SK-MEL-5 (cell line): Measurements from ENCODE around the gene MMS22L. TPM values are rescaled to one million over a fixed set of nuclear protein-coding genes. Genes with fewer than 3 reads are reported as not detected.
A peak's percentile ranks its signal among the peaks of the same experiment; 100 is the strongest.
"Not testable (repeated sequence)": the region's sequence is repeated elsewhere in the genome, so short reads cannot be mapped to it uniquely, and the experiment has no call there.

Experiments used
- DNase-seq: peaks from one replicate; pipeline ENCODE4 v3.0.0-alpha.2; 2016; ENCODE audit warnings: low read depth, low spot score
- in situ Hi-C: cut with HindIII; loops from 2 replicates; pipeline ENCODE4 v1.10.0; 2016; ENCODE audit warnings: low sequenced_read_pairs, high pct_unique_total_duplicates, low pct_unique_long_range_greater_than_20kb
- total RNA-seq: library from RNA; depleted of rRNA; stranded (reverse); fragments of >200 nt; shearing (Covaris generic); gene quantifications from 2 replicates; pipeline ENCODE4 v1.2.3, GENCODE V29; 2014

MMS22L gene
- total RNA-seq, 1 experiment from 2014 or later: 16.4 TPM

DNA sequence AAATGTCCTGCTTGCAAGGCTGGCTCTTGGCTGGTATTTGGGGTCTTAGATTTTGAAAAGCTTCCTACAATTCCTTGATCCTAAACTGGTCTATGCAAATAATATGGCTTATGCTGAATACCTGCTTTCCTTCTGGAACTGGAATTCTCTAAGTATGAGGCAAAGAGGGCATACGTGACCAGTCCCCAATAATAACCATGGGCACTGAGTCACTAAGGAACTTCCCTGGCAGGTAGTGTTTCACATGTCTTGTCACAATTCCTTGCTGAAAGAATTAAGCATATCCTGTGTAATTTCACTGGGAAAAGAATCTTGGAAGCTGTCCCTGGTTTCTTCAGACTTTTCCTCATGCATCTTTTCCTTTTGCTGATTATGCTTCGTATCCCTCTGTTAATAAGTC lies 106.5 kb downstream of the MMS22L start:
- no peak for DNase-seq
- in situ Hi-C loops: no loop called here

DNA sequence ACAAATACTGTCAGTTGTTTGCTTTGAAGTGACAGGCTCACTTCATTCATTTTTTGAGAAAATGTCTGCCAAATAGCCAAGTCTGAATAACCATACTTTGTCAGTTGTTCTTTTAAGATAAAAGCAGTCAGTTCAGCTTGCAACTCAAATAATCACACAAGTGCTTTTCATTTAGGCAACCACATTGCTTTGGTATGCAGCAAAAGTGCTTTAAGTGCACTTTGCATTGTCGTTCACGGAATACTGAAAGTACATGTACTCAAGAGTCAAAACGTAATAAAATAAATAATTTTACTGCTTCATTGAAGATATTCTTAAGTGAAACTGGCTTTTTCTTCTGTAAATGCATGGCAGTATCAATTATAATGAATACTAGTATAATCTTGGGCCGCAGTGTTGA lies 107.2 kb downstream of the MMS22L start:
- in situ Hi-C loops: no loop called here
- DNase-seq: no peak

DNA sequence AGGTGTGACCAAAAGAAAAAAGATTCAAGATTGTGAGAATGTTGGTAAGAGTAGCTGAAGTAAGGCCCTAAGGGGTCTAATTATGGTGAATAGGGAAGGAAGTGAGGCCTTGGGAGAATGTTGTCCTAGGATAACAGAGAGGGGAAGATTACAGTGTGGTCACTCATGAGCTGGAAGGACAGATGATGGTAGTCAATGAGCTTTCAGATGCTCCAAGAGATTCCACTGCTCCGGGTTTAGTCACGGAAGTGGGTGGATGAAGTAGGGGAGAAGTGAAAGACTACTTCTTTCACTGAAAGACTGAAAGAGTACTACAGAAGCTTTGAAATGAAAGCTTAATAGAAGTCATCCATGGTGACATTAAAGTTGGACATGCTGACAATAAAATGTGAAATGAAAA lies 108.5 kb downstream of the MMS22L start:
- peak; percentile 74 for DNase-seq
- in situ Hi-C loops: no loop called here

DNA sequence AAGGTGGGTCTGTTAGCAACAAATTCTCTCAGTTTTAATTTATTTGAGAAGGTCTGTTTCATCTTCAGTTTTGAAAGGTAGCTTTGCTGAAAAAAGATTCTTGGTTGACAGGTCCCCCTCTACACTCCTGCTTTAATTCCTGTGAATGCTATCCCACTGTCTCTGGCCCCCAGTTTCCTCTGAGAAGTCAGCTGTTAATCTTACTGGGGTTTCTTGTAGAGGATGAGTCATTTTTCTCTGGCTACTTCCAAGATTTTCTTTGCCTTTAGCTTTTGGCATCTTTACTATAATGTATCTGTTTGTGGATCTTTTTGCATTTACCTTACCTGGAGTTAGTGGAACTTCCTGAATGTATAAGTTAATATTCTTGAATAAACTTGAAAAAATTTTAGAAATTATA lies 122.7 kb downstream of the MMS22L start:
- no peak for DNase-seq
- in situ Hi-C loops: no loop called here

DNA sequence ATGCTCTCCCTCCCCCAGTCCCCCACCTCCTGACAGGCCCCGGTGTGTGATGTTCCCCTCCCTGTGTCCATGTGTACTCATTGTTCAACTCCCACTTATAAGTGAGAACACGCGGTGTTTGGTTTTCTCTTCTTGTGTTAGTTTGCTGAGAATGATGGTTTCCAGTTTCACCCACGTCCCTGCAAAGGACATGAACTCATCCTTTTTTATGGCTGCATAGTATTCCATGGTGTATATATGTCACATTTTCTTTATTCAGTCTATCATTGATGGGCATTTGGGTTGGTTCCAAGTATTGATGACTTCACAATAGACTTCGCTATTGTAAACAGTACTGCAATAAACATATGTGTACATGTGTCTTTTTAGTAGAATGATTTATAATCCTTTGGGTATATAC lies 127.6 kb downstream of the MMS22L start:
- in situ Hi-C loops: not testable (repeated sequence)

DNA sequence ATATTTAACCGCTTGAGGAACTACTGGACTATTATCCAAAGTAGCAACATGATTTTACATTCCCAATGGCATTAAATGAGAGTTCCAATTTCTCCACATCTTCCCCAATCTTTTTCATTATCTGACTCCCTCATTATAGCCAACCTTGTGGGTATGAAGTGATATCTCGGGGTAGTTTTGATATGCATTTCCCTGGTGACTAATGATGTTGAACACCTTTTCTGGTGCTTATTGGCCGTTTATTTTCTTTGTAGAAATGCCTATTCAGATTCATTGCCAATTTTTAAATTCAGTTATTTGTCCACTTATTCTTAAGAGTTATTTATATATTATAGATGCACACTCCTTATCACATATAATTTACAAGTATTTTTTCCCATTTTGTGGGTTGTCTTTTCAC lies 129.0 kb downstream of the MMS22L start:
- in situ Hi-C loops: no loop called here
- DNase-seq: no peak

More for the DNA sequence above, 127.6 kb downstream of the MMS22L start:
- DNase-seq: not testable (repeated sequence)

DNA sequence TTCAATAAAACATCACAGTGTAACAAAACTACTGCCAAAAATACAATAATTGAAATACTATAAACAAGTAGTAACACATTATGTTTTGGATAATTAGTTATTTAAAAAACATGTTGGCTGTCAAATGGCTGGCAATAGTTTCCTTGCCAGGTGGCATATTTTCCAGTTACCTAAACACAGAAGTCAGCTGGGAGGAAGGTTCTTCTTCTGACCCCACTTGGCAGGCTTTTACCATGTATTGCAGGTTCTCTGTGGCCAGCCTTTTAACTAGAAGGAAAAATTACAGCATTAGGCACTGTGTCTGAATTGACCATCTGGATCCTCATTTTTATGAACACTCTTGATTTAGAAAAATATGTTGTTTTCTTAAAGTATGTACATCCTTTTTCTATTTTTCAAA lies 131.4 kb downstream of the MMS22L start:
- in situ Hi-C loops: no loop called here
- DNase-seq: no peak

DNA sequence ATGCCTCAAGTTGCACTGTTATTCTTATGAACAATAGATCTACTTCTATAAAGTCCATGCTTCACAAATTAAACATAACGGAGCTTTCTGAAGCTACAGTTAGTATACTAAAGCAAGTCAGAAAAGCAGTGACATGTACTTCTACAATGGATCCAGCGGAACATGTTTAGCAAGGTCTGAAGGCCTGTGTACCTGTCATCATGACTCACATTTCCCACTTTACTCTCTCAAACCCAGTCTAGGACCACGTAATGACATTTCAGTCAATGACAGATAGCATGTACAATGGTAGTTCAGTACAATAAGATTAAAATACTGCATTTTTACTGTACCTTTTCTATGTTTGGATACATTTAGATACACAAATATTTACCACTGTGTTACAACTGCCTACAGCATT lies 132.1 kb downstream of the MMS22L start:
- no peak for DNase-seq
- in situ Hi-C loops: no loop called here

DNA sequence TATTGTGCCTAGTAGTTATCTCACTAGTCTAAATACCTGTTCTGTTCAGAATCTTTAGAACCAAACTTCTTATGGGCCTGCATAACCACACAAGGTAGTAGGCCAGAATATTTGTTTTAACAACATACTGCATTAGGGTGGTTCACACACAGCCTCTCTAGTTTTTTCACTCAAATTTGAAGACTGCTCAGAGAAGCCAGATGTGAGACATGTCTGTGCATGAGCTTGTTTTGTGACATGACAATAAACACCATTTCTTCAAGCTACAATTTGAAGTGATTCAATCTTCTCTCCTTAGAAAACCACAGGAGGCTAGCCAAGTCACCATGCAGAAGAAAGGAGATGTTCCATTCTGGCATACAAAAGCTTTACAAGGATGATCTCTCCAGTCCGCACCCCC lies 135.6 kb downstream of the MMS22L start:
- in situ Hi-C loops: no loop called here
- no peak for DNase-seq

DNA sequence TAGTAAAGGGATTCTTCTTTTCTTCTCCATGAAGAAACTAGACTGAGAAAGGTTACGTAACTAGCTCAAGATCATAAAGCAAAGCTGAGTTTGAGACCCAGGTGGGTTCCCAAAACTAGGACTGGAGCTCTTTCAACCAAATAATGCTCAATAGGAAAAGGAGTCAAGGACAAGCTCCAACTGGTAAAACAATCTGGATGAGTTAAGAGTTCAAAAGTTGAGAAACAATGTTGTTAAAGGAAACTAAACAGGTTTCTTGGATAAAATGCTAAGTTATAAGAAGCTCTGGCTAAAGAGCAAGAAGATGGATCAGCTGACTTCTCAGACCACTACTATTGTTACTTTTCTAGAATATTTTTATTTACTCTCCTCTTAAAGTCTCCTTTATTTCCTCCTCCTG lies 137.3 kb downstream of the MMS22L start:
- DNase-seq: no peak
- in situ Hi-C loops: no loop called here

DNA sequence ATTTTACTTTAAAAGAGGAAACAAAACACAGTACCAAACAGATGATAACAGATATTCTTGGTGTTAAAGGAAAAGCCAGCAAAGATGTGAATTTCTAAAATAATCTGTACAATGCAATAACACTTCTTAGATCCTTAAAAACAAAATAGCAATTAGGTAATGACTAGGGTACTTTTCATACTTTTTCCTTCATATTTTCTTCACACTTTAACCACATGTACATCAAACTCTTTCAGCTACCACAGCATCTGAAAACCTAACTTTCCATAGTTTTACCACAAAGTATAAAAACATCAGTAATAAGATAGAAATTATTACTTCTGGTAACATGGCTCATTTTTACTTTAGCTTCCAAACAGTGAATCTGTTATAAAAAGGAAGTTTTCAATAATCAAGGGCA lies 141.3 kb downstream of the MMS22L start:
- in situ Hi-C loops: no loop called here
- no peak for DNase-seq

DNA sequence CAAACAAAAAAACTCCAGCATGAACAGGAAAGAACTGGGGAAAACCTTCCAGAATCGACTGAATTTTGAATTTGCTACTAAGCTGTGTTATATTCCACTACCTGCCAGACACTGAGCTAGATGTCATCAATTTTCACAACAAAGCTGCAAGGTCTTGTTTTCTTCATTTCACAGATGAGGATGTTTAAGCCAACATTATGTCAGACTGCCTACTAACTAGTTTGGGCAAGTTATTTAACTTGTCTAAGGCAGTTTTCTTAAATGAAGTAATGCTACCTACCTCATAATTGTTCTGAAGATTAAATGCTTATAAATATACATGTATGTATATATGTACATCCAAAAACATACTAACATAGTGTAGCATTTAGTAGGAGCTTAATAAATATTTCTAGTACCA lies 144.4 kb downstream of the MMS22L start:
- in situ Hi-C loops: no loop called here
- DNase-seq: no peak

DNA sequence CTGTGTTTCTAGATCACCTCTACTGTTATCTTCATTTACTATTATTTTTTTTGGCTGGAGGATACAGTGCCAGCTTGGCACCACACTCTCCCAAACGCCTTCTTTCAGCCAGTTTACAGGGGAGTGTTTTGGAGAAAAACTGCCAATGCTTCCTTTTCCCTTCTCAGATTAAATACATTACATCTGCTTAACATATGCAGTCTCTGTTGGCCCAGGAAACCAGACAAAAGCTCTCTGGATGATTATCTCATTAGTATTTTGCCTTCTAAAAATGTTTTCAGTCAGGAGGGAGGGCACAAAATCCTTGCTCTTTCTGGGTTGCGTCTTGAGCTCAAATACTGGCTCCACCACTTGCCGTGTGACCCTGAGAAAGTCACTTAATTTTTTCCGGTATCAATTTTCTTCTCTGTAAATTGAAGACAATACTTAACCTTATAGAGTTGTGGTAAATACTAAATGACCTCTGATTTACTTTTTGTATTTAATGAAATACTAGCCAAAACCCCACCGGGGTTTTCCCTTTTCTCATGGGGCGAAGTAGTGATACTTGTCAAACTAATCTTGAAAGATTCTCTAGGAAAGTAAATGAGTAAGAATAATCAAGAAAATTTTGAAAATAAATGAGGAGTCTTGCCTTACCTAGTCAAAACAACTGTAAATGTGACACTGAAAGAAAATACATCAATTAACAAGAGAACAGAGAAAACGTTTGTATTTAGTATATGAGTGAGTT lies 146.2 kb downstream of the MMS22L start:
- DNase-seq: no peak
- in situ Hi-C loops: no loop called here

DNA sequence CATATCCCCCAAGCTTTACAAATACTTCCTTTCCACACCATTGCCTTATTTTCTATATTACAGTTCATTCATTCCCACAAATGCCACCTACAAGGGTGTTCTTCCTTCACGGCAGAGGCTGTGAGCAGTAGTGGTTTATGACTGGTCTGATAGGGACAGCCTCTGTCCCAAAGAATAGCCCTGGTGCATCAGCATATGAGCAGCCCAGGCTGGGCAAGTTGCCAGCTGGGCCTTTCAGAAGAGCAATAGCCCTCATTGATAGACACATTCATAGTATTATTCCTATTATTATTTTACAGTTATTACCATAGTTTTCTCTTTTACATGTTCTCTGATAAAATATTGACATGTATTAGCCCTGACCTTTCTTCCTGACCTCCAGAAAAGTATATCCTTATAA lies 149.9 kb downstream of the MMS22L start:
- in situ Hi-C loops: no loop called here
- peak; percentile 22 for DNase-seq

DNA sequence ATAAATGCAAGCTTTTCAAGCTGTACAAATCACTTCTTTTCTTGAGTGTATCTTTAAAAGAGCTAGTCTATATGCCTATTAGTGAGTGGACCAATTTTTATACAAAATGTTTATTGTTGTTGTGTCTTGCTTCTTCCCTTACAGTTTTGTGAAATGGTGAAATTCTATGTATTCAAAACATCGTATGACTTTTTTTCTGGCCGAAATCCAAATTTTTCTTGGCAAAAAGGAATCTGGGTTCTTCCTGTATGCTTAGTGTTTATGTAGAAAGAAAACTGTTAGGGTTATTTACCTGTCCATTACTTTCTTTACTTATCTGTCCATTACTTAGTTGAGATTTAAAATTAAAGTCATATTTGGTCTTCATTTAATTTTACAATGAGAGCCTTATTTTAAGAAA lies 153.9 kb downstream of the MMS22L start:
- no peak for DNase-seq
- in situ Hi-C loops: no loop called here

DNA sequence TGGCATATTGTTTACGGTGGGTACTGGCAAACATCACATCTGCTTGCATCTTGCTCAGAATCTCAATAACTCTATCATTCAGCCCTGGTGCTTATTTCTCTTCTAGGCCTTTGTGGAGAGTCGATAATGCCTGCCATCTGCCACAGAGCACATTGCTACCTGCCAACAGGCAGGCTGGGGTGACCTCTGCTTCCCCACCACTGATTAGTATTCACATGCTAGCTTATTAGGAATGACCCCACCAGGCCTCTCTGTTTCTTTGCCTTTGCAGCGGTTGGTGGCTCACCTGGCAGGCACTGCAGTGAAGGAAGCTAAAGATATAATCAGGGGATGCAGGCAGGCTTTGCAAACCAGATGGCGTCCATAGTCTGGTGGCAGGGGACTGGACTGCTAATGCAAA lies 154.5 kb downstream of the MMS22L start:
- DNase-seq: no peak
- in situ Hi-C loops: no loop called here

DNA sequence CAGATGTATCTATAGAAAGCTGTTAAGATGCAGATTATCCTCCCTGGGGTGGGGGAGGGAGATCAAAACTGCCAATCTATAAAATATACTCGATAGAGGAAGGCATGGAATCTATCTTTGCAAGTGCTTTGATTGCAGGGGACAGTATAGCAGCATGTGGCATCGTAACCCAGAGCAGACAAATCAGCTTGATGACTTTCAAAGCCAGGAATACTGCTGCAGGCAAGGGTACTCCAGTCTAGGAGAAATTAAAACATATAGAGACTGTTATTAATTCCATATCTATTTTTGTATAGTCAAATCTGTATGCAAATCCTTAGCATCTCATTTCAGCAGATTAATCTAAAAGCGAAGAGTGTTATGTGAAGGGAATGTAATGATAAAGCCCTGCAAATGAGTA lies 159.4 kb downstream of the MMS22L start:
- in situ Hi-C loops: no loop called here
- no peak for DNase-seq

DNA sequence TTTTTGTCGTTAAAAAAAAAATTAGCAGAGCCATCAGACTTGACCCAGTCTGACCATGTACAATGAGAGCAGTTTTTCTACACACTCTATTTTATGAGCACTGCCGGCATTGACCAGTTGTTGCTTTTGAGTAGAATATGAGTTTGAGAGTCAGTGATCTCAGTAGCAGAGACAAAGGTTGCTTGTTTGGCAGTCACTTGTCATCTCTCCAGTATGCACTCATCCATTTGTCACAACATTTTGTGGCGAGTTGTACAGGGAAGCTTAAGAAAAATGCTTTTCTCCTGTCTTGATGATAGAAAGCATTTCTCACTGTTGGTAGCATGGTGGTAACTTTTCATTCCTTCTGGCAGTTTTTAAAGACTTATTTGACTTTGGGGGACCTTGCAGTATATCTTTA lies 159.9 kb downstream of the MMS22L start:
- DNase-seq: no peak
- in situ Hi-C loops: no loop called here

DNA sequence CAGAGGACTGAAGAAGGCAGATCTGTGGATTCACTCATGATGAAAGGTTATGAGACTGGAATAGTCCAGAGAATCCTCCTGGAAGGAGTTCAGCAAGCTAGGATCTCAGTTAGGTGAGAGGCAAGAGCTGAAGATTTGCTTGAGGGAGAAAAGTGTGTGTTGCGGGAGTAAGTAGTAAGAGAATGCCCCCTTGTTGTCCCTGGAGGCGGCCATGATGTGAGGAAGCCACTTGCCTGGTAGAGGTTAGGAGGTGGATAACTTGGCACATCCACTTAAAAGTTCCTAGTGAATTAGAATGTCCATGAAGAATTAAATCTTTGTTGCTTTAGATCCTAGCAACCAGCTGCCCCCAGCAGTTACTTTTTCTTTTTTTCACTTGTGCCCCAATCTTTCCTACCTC lies 162.5 kb downstream of the MMS22L start:
- in situ Hi-C loops: no loop called here

DNA sequence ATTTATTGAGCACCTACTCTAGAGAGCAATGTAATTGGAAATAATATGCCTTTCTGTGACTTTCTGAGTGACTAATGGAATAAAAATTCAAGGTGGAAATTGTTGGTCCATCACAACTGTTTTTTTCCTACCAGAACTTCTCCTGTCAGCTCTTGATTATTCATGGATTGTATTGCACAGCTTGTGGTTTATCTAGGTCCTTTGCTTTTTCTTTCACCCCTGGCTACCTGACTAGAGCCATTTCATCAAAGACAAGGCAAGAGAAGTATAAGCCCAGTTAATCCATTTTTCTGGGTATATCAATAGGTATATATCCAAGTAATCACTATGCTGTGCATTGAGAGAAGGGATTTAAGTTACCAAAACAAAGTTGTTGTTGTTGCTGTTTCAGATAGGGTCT lies 168.4 kb downstream of the MMS22L start:
- no peak for DNase-seq
- in situ Hi-C loops: no loop called here

More for the DNA sequence above, 162.5 kb downstream of the MMS22L start:
- DNase-seq: no peak
